A549 (cell line): Measurements from ENCODE around the gene ELMOD1. TPM values are rescaled to one million over a fixed set of nuclear protein-coding genes. Genes with fewer than 3 reads are reported as not detected.

Experiments
- ATAC-seq, 2 experiments: fragments of 200-7000 bp in 1 of 2; fragments of >200 bp in 1 of 2; cut with Nextera tagmentation in 1 of 2; cut with Tn5 transposase in 1 of 2; 3 replicates each; pipeline versions ENCODE4 v1.8.0 to v1.9.1; 2018 to 2020; ENCODE audit warnings: mild to moderate bottlenecking in 1 of 2, moderate library complexity in 1 of 2
- CTCF ChIA-PET: fragments of 300-600 bp; sonication (Branson Sonifier 250); formaldehyde crosslinking; extraction: SDS; loops from one replicate; lab custom pipeline; 2021; ENCODE audit warnings: antibody characterized with exemption, inconsistent platforms; lab: Yijun Ruan, JAX
- POLR2A ChIA-PET: fragments of 350-600 bp; formaldehyde crosslinking; extraction: SDS; loops from one replicate; lab custom pipeline; 2021; ENCODE audit warnings: antibody characterized with exemption, inconsistent platforms; lab: Yijun Ruan, JAX
- DNase-seq, 2 experiments: peaks; one replicate each; pipeline versions ENCODE4 v3.0.0 to v3.0.0-alpha.2; 2011 to 2016; ENCODE audit warnings: low read depth in 1 of 2, low spot score in 1 of 2
- FAIRE-seq: peaks from 2 replicates; lab custom pipeline; 2011; peaks lifted over from hg19 to GRCh38; lab: Jason Lieb, UNC
- H3K27ac ChIP-seq, 2 experiments: fragments of >200 bp; sonication (Bioruptor Twin); formaldehyde crosslinking; 3 replicates each; pipeline ENCODE4 v1.5.1; 2016 to 2017
- H3K4me1 ChIP-seq: fragments of >200 bp; sonication (Bioruptor Twin); formaldehyde crosslinking; 3 replicates; pipeline ENCODE4 v1.6.1; 2016
- H3K4me2 ChIP-seq: fragments of >200 bp; sonication (Bioruptor Twin); formaldehyde crosslinking; 3 replicates; pipeline ENCODE4 v1.6.1; 2016
- H3K4me3 ChIP-seq: fragments of >200 bp; sonication (Bioruptor Twin); formaldehyde crosslinking; 3 replicates; pipeline ENCODE4 v1.5.1; 2016
- H3K9me3 ChIP-seq: fragments of >200 bp; sonication (Bioruptor Twin); formaldehyde crosslinking; 3 replicates; pipeline ENCODE4 v1.6.1; 2016
- BCL3 ChIP-seq: fragments of >200 bp; sonication (Bioruptor Twin); formaldehyde crosslinking; IDR thresholded peaks from 3 replicates; pipeline ENCODE4 v1.6.1; 2016
- CBX2 ChIP-seq: fragments of 200-600 bp; sonication (generic); IDR thresholded peaks from 2 replicates; pipeline ENCODE4 v1.6.1; 2016; ENCODE audit warnings: low read depth, mild to moderate bottlenecking, borderline replicate concordance
- EHMT2 ChIP-seq: fragments of 200-600 bp; sonication (generic); IDR thresholded peaks from 2 replicates; pipeline ENCODE4 v1.6.1; 2016; ENCODE audit warnings: antibody characterized with exemption, low read depth, mild to moderate bottlenecking, moderate library complexity
- EP300 ChIP-seq, 2 experiments: fragments of >200 bp; sonication (Bioruptor Twin); formaldehyde crosslinking; IDR thresholded peaks; 2 replicates in 1 of 2; 3 replicates in 1 of 2; pipeline ENCODE4 v1.6.1; 2016 to 2017
- ESRRA ChIP-seq: fragments of 150-350 bp; IDR thresholded peaks from 2 replicates; pipeline ENCODE4 v1.6.1; 2014; ENCODE audit warnings: mild to moderate bottlenecking, low read length, borderline replicate concordance
- FOSL2 ChIP-seq, 2 experiments: fragments of 450-650 bp in 1 of 2; fragments of >200 bp in 1 of 2; sonication (Bioruptor Twin) in 1 of 2; formaldehyde crosslinking; IDR thresholded peaks; 2 replicates each; pipeline versions ENCODE4 v1.5.0 to v1.6.1; 2016 to 2020; ENCODE audit warnings: mild to moderate bottlenecking in 1 of 2, moderate library complexity in 1 of 2
- FOXS1 ChIP-seq: fragments of 250-450 bp; sonication (Bioruptor Pico); IDR thresholded peaks from 2 replicates; pipeline ENCODE4 v1.5.0; 2020; ENCODE audit warnings: mild to moderate bottlenecking, moderate library complexity
- HDAC2 ChIP-seq: fragments of 200-600 bp; sonication (generic); IDR thresholded peaks from 2 replicates; pipeline ENCODE4 v1.6.1; 2016
- HES2 ChIP-seq: fragments of >200 bp; sonication (Bioruptor Twin); formaldehyde crosslinking; IDR thresholded peaks from 2 replicates; pipeline ENCODE4 v1.6.1; 2016
- HOXA7 ChIP-seq: fragments of 250-450 bp; sonication (Bioruptor Pico); IDR thresholded peaks from 2 replicates; pipeline ENCODE4 v1.5.0; 2020; ENCODE audit warnings: mild to moderate bottlenecking, moderate library complexity
- HOXB13 ChIP-seq: fragments of 250-450 bp; sonication (Bioruptor Pico); IDR thresholded peaks from 2 replicates; pipeline ENCODE4 v1.5.0; 2020; ENCODE audit warnings: low read depth, mild to moderate bottlenecking, moderate library complexity
- JUN ChIP-seq, 2 experiments: fragments of >200 bp; sonication (Bioruptor Twin); formaldehyde crosslinking; IDR thresholded peaks; 2 replicates in 1 of 2; 3 replicates in 1 of 2; pipeline ENCODE4 v1.6.1; 2016 to 2017
- JUNB ChIP-seq: fragments of >200 bp; sonication (Bioruptor Twin); formaldehyde crosslinking; IDR thresholded peaks from 2 replicates; pipeline ENCODE4 v1.6.1; 2016
- KDM1A ChIP-seq: fragments of 200-600 bp; sonication (generic); IDR thresholded peaks from 2 replicates; pipeline ENCODE4 v1.6.1; 2016; ENCODE audit warnings: low read depth, mild to moderate bottlenecking
- KDM5A ChIP-seq: fragments of 200-600 bp; sonication (generic); IDR thresholded peaks from 2 replicates; pipeline ENCODE4 v1.6.1; 2016; ENCODE audit warnings: antibody characterized with exemption, mild to moderate bottlenecking
- MAFK ChIP-seq: fragments of 450-650 bp; IDR thresholded peaks from 2 replicates; pipeline ENCODE4 v1.6.1; 2014; ENCODE audit not compliant: partially characterized antibody
- MAX ChIP-seq: IDR thresholded peaks from 2 replicates; pipeline ENCODE4 v1.6.1; 2012
- MAZ ChIP-seq: fragments of 150-350 bp; IDR thresholded peaks from 2 replicates; pipeline ENCODE4 v1.6.1; 2014; ENCODE audit warnings: antibody characterized with exemption, low read depth, low read length, borderline replicate concordance
- NFE2L2 ChIP-seq: fragments of 150-350 bp; conservative IDR thresholded peaks from 2 replicates; pipeline ENCODE4 v1.6.1; 2014; ENCODE audit warnings: low read length
- NPAS2 ChIP-seq: fragments of 250-450 bp; sonication (Bioruptor Pico); IDR thresholded peaks from 2 replicates; pipeline ENCODE4 v1.8.0; 2022; ENCODE audit warnings: mild to moderate bottlenecking, moderate library complexity, borderline replicate concordance
- PBX3 ChIP-seq: IDR thresholded peaks from 2 replicates; pipeline ENCODE4 v1.6.1; 2012
- POLR2A ChIP-seq: IDR thresholded peaks from 2 replicates; pipeline ENCODE4 v1.6.1; 2012; ENCODE audit warnings: mild to moderate bottlenecking, low read length
- POLR2AphosphoS2 ChIP-seq: conservative IDR thresholded peaks from 2 replicates; pipeline ENCODE4 v1.6.1; 2012; ENCODE audit warnings: low read length, improper control_type of control experiment, inconsistent platforms
- REST ChIP-seq: fragments of 200-600 bp; sonication (generic); IDR thresholded peaks from 2 replicates; pipeline ENCODE4 v1.6.1; 2016; ENCODE audit warnings: antibody characterized with exemption, mild to moderate bottlenecking, moderate library complexity
- RNF2 ChIP-seq: fragments of 200-600 bp; sonication (generic); IDR thresholded peaks from 2 replicates; pipeline ENCODE4 v1.6.1; 2016; ENCODE audit warnings: low read depth, mild to moderate bottlenecking, antibody characterized with exemption, moderate library complexity, borderline replicate concordance
- ZNF302 ChIP-seq: fragments of 250-450 bp; sonication (Bioruptor Pico); IDR thresholded peaks from 2 replicates; pipeline ENCODE4 v1.9.0; 2021; ENCODE audit warnings: inconsistent platforms, mild to moderate bottlenecking, moderate library complexity
- WGBS: methylation state at CpG from one replicate; pipeline ENCODE4 v1.1.6; 2017; ENCODE audit errors: missing lambda C conversion rate; 5-methylcytosine and 5-hydroxymethylcytosine counted together
- polyA plus RNA-seq, 4 experiments: library from polyadenylated mRNA; depleted of rRNA in 3 of 4; stranded (reverse); fragments of >200 nt; fragmentation: RNase III in 1 of 4; extraction: RNeasy Plus Mini Kit Qiagen cat#74134 plus additional on column Dnase treatment in 1 of 4; gene quantifications; 2 replicates in 3 of 4; 3 replicates in 1 of 4; pipeline ENCODE4 v1.2.3, GENCODE V29; 2011 to 2017

Gene ELMOD1
- polyA plus RNA-seq, 2 of the 4 experiments (the other 2 are of a cell fraction): 0.04 to 0.08 TPM

GRCh38 chr11:107591378-107592230 lies 657 bp downstream of the ELMOD1 start:
- peaks cover 9% of the 10 kb centered on the region; the same call in 1 of the 3 replicates for H3K4me1 ChIP-seq
- peak in 1 of 2 experiments; percentile 10 for DNase-seq
- CTCF ChIA-PET: interaction anchor here (0.6 to 1.2 kb wide), 2 partner anchors 42 to 80 kb away, joined by 3 read pairs; no protein-coding TSS in a partner anchor

GRCh38 chr11:107592231-107592590 lies 1.3 kb downstream of the ELMOD1 start:
- 37% methylated on average over 6 of the region's 6 CpGs for WGBS
- no peak overlapping the region for H3K27ac ChIP-seq
- FAIRE-seq (no peak), DNase-seq (no peak), ATAC-seq (no peak)
- H3K4me3 ChIP-seq: peak overlapping the region; percentile 61; the same call in 2 of the 3 replicates
- TF ChIP-seq HES2 (no peak), FOSL2 (IDR thresholded peaks at IDR 0.05) (no peak), FOSL2 (CRISPR knock-in tag; IDR thresholded peaks at IDR 0.05) (no peak), JUNB (no peak), KDM1A (no peak), BCL3 (no peak), HOXB13 (CRISPR knock-in tag) (no peak), MAX (no peak), CBX2 (no peak), POLR2AphosphoS2 (no peak)
- H3K4me2 ChIP-seq: peak overlapping the region; percentile 97
- CTCF ChIA-PET: interaction anchor here (0.6 to 3.3 kb wide), 2 partner anchors 16 to 80 kb away, joined by 3 to 10 read pairs; no protein-coding TSS in a partner anchor
- peaks cover 9% of the 10 kb centered on the region; the same call in 1 of the 3 replicates for H3K4me1 ChIP-seq
- POLR2A ChIA-PET: no interaction called here
- no peaks in the 10 kb centered on the region for H3K9me3 ChIP-seq

More at GRCh38 chr11:107591378-107592230, 657 bp downstream of the ELMOD1 start:
- no peaks in the 10 kb centered on the region for H3K9me3 ChIP-seq
- POLR2A ChIA-PET: no interaction called here
- FAIRE-seq (no peak), ATAC-seq (peak; percentile 52 to 72)
- 10% methylated on average over 28 of the region's 49 CpGs for WGBS
- H3K4me3 ChIP-seq: peak overlapping the region; percentile 61
- peak overlapping the region; percentile 97 for H3K4me2 ChIP-seq
- H3K27ac ChIP-seq: peak overlapping the region; percentile 25 to 77; a peak in 5 of 6 replicates
- no peak for TF ChIP-seq MAFK

- ChIA-PET CTCF (interaction anchor here (3.3 kb wide), 1 partner anchor 16 kb away, joined by 10 read pairs; no protein-coding TSS in a partner anchor), POLR2A (no interaction called here)
- Histone ChIP-seq H3K4me3 (no peak overlapping the region), H3K4me1 (peaks cover 9% of the 10 kb centered on the region; the same call in 1 of the 3 replicates), H3K4me2 (no peak overlapping the region), H3K27ac (no peak overlapping the region), H3K9me3 (no peaks in the 10 kb centered on the region)
- ATAC-seq (no peak), DNase-seq (no peak), FAIRE-seq (no peak)
- WGBS: 62% methylated on average over 5 of the region's 5 CpGs
- TF ChIP-seq ESRRA (no peak), MAX (no peak), EHMT2 (no peak), RNF2 (no peak), EP300 (IDR thresholded peaks at IDR 0.05) (no peak), REST (no peak), JUN (IDR thresholded peaks at IDR 0.05) (no peak), ZNF302 (no peak), NFE2L2 (no peak), MAZ (no peak), KDM5A (no peak), HOXA7 (CRISPR knock-in tag) (no peak), NPAS2 (CRISPR knock-in tag) (no peak), POLR2A (no peak), FOXS1 (no peak), HDAC2 (no peak), PBX3 (no peak)
These were observed 1.9 kb downstream of the ELMOD1 start for GRCh38 chr11:107592813-107593212.
